Fibroblast of pulmonary artery (primary cell): ENCODE results near the gene ERN2.

ENCODE experiments used
- DNase-seq: peaks from one replicate; pipeline ENCODE4 v3.0.0-alpha.2; 2010; ENCODE audit warnings: low read depth
- H3K4me3 ChIP-seq: replicated peaks from 2 replicates; pipeline ENCODE4 v1.5.1; 2011; ENCODE audit warnings: low read depth, mild to moderate bottlenecking, control low read depth, low read length, moderate library complexity
- CTCF ChIP-seq: IDR thresholded peaks from 2 replicates; pipeline ENCODE4 v1.5.1; 2011; ENCODE audit warnings: mild to moderate bottlenecking, control low read depth, low read length, inconsistent platforms; ENCODE audit errors: missing control alignments

ERN2 gene

GRCh38 chr16:23702951-23703350, 10.1 kb downstream of the ERN2 start:
- TF ChIP-seq CTCF = no peak
- H3K4me3 ChIP-seq = no peak overlapping the region
- no peak for DNase-seq

DNA sequence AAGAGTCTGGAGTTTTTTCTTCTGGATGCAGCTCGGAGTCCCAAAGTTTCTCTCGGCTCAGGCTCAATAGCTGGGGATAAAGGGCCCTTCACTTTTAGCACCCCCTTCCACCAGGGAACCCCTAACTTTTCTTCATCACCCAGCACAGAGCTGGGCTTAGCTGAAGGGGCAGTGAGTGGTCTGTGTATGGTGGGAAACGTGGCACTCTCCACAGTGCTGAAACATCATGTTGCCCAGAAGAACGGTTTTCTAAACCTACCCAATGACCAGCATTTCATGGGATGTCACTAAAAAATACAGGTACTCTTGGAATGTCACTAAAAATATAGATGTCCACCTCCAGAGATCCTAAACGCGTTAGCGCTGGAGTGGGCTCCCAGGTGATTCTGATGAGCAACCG, 12.0 kb downstream of the ERN2 start:
- no peak overlapping the region for H3K4me3 ChIP-seq
- TF ChIP-seq CTCF = no peak
- DNase-seq = no peak

DNA sequence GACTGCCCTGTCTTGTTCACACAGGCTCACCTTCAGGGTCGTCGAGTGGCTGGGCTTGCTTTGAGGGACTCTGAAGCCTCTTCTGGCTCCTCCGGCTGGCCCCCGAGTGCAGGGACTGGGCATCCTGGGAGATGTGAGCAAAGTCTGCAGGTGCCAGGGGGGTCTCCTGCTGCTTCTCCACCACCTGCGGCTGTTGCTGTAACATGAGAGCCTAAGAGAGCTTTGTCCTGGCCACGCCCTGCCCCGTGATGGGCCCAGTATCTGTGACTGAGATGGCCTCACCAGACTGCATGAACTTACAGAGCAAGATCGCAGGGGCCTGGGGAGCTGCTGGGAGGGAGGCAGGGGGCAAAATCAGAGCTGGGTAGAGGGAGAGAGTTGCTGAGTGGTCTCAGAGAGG, 12.5 kb downstream of the ERN2 start:
- no peak for DNase-seq
- H3K4me3 ChIP-seq = no peak overlapping the region
- no peak for TF ChIP-seq CTCF

DNA sequence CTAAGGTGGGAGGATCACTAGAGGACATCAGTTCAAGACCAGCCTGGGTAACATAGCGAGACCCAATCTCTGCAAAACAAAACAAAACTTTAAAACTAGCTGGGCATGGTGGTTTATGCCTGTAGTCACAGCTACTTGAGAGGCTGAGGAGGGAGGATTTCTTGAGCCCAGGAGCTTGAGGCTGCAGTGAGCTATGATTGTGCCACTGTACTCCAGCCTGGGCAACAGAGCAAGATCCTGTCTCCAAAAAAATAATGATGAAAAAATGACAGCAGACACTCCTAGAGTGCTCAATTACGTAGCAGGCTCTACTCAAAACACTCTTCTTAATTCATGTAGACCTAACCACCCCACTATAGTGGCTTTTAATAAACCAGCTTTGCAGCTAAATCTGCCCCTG, 12.9 kb downstream of the ERN2 start:
- H3K4me3 ChIP-seq = no peak overlapping the region
- TF ChIP-seq CTCF = no peak
- no peak for DNase-seq

- TF ChIP-seq CTCF = no peak
Measured at GRCh38 chr16:23699100-23699499, 13.9 kb downstream of the ERN2 start.

GRCh38 chr16:23695756-23696155, 17.3 kb downstream of the ERN2 start:
- DNase-seq = no peak
- TF ChIP-seq CTCF = no peak
- no peak overlapping the region for H3K4me3 ChIP-seq

More at GRCh38 chr16:23699100-23699499, 13.9 kb downstream of the ERN2 start:
- H3K4me3 ChIP-seq = no peak overlapping the region
- no peak for DNase-seq

DNA sequence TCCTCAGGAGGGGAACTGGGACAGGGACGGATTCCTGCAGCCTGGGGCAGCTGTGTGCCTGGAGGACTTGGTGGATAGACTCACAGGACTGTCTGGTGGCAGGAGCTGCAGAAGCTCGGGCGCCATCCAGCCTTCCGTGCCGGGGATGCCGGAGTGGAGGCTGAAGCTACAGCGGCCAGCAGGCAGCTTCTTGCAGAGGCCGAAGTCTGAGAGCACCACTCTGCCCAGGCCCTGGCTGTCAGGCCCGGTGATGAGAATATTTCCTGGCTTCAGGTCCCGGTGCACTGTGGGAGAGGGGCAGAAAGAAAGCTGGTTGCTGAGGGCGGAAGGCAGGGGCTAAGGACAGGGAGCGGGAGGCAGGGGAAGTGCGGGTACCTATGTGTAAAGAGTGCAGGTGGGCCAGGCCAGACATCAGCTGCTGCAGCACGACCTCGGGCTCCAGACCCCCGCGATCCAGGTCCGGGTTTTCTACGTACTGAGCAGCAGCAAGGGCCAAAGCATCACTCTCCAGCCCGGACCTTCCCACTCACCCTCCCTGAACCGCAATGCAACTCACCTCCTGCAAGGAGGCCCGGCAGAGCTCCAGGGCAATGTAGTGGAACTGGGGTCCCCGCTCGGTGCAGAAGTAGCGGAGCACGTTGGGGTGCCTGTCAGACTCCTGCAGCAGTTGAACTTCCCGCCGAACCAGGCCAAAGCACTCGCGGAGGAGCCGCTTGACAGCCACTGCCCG, 18.2 kb downstream of the ERN2 start:
- no peak overlapping the region for H3K4me3 ChIP-seq
- no peak for TF ChIP-seq CTCF
- DNase-seq = peak; percentile 37
